GM12878 (cell line): ENCODE results near the gene PLB1. TPM values are rescaled to one million over a fixed set of nuclear protein-coding genes. Genes with fewer than 3 reads are reported as not detected.

Experiments used
- ATAC-seq: fragments of 200-7000 bp; cut with Tn5 transposase; 3 replicates; pipeline ENCODE4 v1.9.1; 2020; ENCODE audit warnings: mild to moderate bottlenecking, moderate library complexity
- BruUV-seq: library from RNA; stranded (reverse); fragments of 400-500 nt; replicated peaks from 2 replicates; lab custom pipeline; 2021; lab: Mats Ljungman, UMichigan
- CTCF ChIA-PET: fragments of 300-600 bp; sonication (Branson Sonifier 250); formaldehyde crosslinking; extraction: SDS; loops from one replicate; lab custom pipeline; 2021; ENCODE audit warnings: inconsistent platforms; lab: Yijun Ruan, JAX
- POLR2A ChIA-PET: fragments of 350-600 bp; formaldehyde crosslinking; extraction: SDS; loops from one replicate; lab custom pipeline; 2021; ENCODE audit warnings: inconsistent platforms; lab: Charles Lee
- RAD21 ChIA-PET: fragments of 300-600 bp; sonication (Branson Sonifier 250); formaldehyde crosslinking; loops from one replicate; lab custom pipeline; 2023; ENCODE audit warnings: antibody characterized with exemption; ENCODE audit not compliant: unreplicated experiment; lab: Charles Lee
- SMC1A ChIA-PET: fragments of 300-600 bp; sonication (Branson Sonifier 250); formaldehyde crosslinking; loops from one replicate; lab custom pipeline; 2023; ENCODE audit not compliant: unreplicated experiment, uncharacterized antibody; lab: Charles Lee
- DNase-seq: peaks from one replicate; pipeline ENCODE4 v3.0.0-alpha.2; 2011; ENCODE audit warnings: low read depth, low spot score
- FAIRE-seq: peaks from 3 replicates; lab custom pipeline; 2011; peaks lifted over from hg19 to GRCh38; lab: Jason Lieb, UNC
- H2AFZ ChIP-seq: 2 replicates; pipeline ENCODE4 v1.6.0; 2011; ENCODE audit warnings: low read depth, low read length, control low read depth; ENCODE audit not compliant: control insufficient read depth
- H3K27ac ChIP-seq: 2 replicates; pipeline ENCODE4 v1.5.1; 2011; ENCODE audit warnings: control low read depth; ENCODE audit not compliant: control insufficient read depth, insufficient read depth
- H3K27me3 ChIP-seq, 2 experiments: replicated peaks in 1 of 2; 2 replicates each; pipeline versions ENCODE4 v1.6.0 to v1.6.1; 2011; ENCODE audit warnings: low read length in 1 of 2; ENCODE audit not compliant: control insufficient read depth in 2 of 2, insufficient read depth in 2 of 2
- H3K36me3 ChIP-seq, 2 experiments: 2 replicates each; pipeline ENCODE4 v1.5.1; 2011; ENCODE audit warnings: low read length in 1 of 2; ENCODE audit not compliant: control insufficient read depth in 2 of 2, insufficient read depth in 2 of 2
- H3K4me1 ChIP-seq: 2 replicates; pipeline ENCODE4 v1.6.1; 2011; ENCODE audit warnings: mild to moderate bottlenecking, low read length, moderate library complexity, mixed read lengths; ENCODE audit not compliant: control insufficient read depth, insufficient read depth
- H3K4me2 ChIP-seq: 2 replicates; pipeline ENCODE4 v1.6.0; 2011; ENCODE audit warnings: control low read depth; ENCODE audit not compliant: control insufficient read depth, insufficient read depth
- H3K4me3 ChIP-seq: fragments of 200-600 bp; sonication (generic); 2 replicates; pipeline ENCODE4 v1.5.1; 2016
- H3K79me2 ChIP-seq: 2 replicates; pipeline ENCODE4 v1.6.0; 2011; ENCODE audit warnings: low read length; ENCODE audit not compliant: control insufficient read depth, insufficient read depth
- H3K9ac ChIP-seq: 2 replicates; pipeline ENCODE4 v1.8.0; 2011; ENCODE audit warnings: low read length, control low read depth, mixed read lengths; ENCODE audit not compliant: control insufficient read depth, insufficient read depth
- H3K9me3 ChIP-seq: replicated peaks from 3 replicates; pipeline ENCODE4 v1.5.1; 2011; ENCODE audit warnings: mild to moderate bottlenecking, low read length; ENCODE audit not compliant: control insufficient read depth, insufficient read depth
- H4K20me1 ChIP-seq: 2 replicates; pipeline ENCODE4 v1.6.0; 2011; ENCODE audit not compliant: control insufficient read depth, insufficient read depth
- CHD2 ChIP-seq: IDR thresholded peaks from 2 replicates; pipeline ENCODE4 v1.6.1; 2011; ENCODE audit warnings: low read depth, low read length, improper control_type of control experiment, borderline replicate concordance
- GATAD2B ChIP-seq: fragments of 450-650 bp; conservative IDR thresholded peaks from 2 replicates; pipeline ENCODE4 v1.6.1; 2017; ENCODE audit warnings: low read depth, mild to moderate bottlenecking, moderate library complexity
- KLF5 ChIP-seq: fragments of 450-650 bp; IDR thresholded peaks from 2 replicates; pipeline ENCODE4 v1.6.1; 2014; ENCODE audit warnings: mild to moderate bottlenecking; ENCODE audit not compliant: partially characterized antibody
- NR2C2 ChIP-seq: IDR thresholded peaks from 2 replicates; pipeline ENCODE4 v1.6.1; 2011; ENCODE audit warnings: borderline replicate concordance, low read depth; ENCODE audit not compliant: control insufficient read depth, insufficient read length
- PAX8 ChIP-seq: fragments of 450-650 bp; IDR thresholded peaks from 2 replicates; pipeline ENCODE4 v1.6.1; 2017; ENCODE audit warnings: mild to moderate bottlenecking, moderate library complexity
- SMC3 ChIP-seq: IDR thresholded peaks from 2 replicates; pipeline ENCODE4 v1.6.1; 2011; ENCODE audit warnings: low read length, improper control_type of control experiment, borderline replicate concordance
- ZBED1 ChIP-seq: IDR thresholded peaks from 2 replicates; pipeline ENCODE4 v1.6.1; 2016; ENCODE audit warnings: borderline replicate concordance
- ZNF24 ChIP-seq: fragments of 450-650 bp; IDR thresholded peaks from 2 replicates; pipeline ENCODE4 v1.6.1; 2017; ENCODE audit warnings: antibody characterized with exemption, mild to moderate bottlenecking
- ZZZ3 ChIP-seq: IDR thresholded peaks from 2 replicates; pipeline ENCODE4 v1.6.1; 2011; ENCODE audit warnings: low read depth; ENCODE audit not compliant: control insufficient read depth, insufficient read length
- WGBS: methylation state at CpG from one replicate; pipeline ENCODE4 v1.1.6; 2016; ENCODE audit warnings: low lambda C conversion rate; ENCODE audit not compliant: insufficient replicate concordance, insufficient coverage; ENCODE audit errors: missing lambda C conversion rate; 5-methylcytosine and 5-hydroxymethylcytosine counted together
- in situ Hi-C: fragments of 300-500 bp; cut with MboI; formaldehyde crosslinking; loops from 9 replicates; pipeline ENCODE4 v1.14.3; 2018; ENCODE audit warnings: mixed read lengths
- intact Hi-C: fragments of 100-400 bp; cut with micrococcal nuclease; formaldehyde crosslinking; loops from one replicate; pipeline ENCODE4 v1.14.2; 2022; ENCODE audit not compliant: unreplicated experiment
- polyA plus RNA-seq, 11 experiments: library from polyadenylated mRNA; depleted of rRNA in 4 of 11; unstranded in 6 of 11; stranded (reverse) in 5 of 11; fragments of >200 nt; fragmentation: Nextera tagmentation in 4 of 11; fragmentation: Illumina TruSeq in 1 of 11; extraction: Ambion mirVana in 4 of 11; extraction: Trizol in 1 of 11; gene quantifications; 1 replicate in 1 of 11; 2 replicates in 10 of 11; pipeline versions ENCODE4 v1.2.1 to v1.2.3, GENCODE V29; 2011 to 2016; ENCODE audit warnings: inconsistent platforms in 2 of 11, missing spikeins in 2 of 11, low read depth in 1 of 11
- total RNA-seq, 4 experiments: library from RNA; depleted of rRNA in 3 of 4; stranded (reverse); fragments of >200 nt in 3 of 4; fragmentation: Illumina TruSeq in 1 of 4; extraction: Trizol in 1 of 4; gene quantifications; 2 replicates each; pipeline versions ENCODE4 v1.2.1 to v1.2.3, GENCODE V29; 2013 to 2021
- TF ChIP-seq, protein P1 (sequence below): fragments of 450-650 bp; IDR thresholded peaks from 2 replicates; pipeline ENCODE4 v1.6.1; 2014; ENCODE audit warnings: mild to moderate bottlenecking
- TF ChIP-seq, protein P2 (sequence below): fragments of 450-650 bp; IDR thresholded peaks from 2 replicates; pipeline ENCODE4 v1.6.1; 2017; ENCODE audit warnings: mild to moderate bottlenecking, moderate library complexity
- TF ChIP-seq, protein P3 (sequence below): fragments of 450-650 bp; IDR thresholded peaks from 2 replicates; pipeline ENCODE4 v1.6.1; 2017; ENCODE audit warnings: low read depth, mild to moderate bottlenecking, moderate library complexity

PLB1 gene
- total and polyA plus RNA-seq, 10 of the 15 experiments (the other 5 are each of a cell fraction or from before 2014, with no cell fraction given): 0.03 to 0.49 (median 0.28) TPM

DNA sequence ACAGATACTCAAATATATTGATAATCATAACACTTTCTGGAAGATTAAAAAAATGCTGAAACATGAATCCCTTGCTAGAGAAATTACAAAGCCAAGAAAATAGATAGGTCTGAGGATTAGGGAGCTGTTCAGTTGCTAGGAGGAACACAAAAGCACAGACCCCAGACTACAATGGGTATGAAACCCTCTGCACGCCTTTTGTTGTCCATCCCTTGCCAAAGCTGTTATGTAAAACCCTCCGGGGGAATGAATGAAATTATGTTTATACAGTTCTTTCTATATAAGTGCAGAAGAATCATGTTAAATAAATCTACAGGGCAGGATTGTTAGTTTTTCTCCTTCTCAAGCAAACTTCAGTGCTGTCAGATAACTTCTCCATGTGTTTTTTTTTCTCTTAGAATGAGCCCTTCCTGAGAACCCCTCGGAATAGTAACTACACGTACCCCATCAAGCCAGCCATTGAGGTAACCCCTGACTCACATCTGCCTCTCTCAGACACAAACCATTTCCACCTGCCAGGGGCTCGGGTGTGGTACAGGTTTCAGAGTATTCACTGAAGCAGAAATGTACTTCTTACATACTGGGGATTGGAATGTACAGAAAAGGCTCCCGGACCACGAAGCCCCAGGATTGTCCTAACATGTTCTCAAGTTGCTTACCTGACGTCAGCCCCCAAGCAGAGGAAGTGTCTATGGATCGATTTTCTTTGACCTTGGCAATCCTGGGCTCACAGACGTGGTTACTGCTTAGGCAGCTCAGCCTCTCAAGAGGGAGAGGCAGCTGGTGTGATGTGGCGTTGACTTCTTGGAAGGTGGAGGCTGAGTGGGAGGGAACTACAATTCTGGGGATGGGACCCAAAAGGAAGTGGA, 118.0 kb downstream of the PLB1 start (continued):
- TF ChIP-seq, protein P1, sequence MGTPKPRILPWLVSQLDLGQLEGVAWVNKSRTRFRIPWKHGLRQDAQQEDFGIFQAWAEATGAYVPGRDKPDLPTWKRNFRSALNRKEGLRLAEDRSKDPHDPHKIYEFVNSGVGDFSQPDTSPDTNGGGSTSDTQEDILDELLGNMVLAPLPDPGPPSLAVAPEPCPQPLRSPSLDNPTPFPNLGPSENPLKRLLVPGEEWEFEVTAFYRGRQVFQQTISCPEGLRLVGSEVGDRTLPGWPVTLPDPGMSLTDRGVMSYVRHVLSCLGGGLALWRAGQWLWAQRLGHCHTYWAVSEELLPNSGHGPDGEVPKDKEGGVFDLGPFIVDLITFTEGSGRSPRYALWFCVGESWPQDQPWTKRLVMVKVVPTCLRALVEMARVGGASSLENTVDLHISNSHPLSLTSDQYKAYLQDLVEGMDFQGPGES: no peak

DNA sequence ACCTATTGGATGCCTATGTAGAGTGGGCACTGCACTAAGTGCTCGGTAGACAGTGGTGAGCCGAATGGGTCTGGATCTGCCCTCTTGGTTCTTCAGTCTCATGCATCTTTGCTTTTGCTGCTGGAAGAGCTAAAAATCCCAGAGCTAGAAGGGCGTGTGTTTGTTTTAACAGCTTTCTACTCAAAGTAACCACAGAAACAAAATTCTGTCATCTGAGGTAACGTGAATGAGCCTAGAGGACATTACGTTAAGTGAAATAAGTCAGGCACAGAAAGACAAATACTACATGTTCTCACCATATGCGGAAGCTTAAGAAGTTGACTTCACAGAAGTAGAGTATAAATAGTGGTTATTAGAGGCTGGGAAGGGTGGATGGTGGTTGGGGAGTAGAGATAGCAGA, 119.8 kb downstream of the PLB1 start:
- Histone ChIP-seq H3K4me1 (no peaks in the 10 kb centered on the region), H3K4me2 (no peak overlapping the region), H3K79me2 (no peaks in the 10 kb centered on the region)
- no peak for FAIRE-seq
- DNase-seq: no peak
- TF ChIP-seq KLF5 (no peak), SMC3 (no peak), ZNF24 (no peak), ZZZ3 (no peak), NR2C2 (no peak), CHD2 (no peak), GATAD2B (no peak), PAX8 (no peak), ZBED1 (no peak)
- TF ChIP-seq, protein P2, sequence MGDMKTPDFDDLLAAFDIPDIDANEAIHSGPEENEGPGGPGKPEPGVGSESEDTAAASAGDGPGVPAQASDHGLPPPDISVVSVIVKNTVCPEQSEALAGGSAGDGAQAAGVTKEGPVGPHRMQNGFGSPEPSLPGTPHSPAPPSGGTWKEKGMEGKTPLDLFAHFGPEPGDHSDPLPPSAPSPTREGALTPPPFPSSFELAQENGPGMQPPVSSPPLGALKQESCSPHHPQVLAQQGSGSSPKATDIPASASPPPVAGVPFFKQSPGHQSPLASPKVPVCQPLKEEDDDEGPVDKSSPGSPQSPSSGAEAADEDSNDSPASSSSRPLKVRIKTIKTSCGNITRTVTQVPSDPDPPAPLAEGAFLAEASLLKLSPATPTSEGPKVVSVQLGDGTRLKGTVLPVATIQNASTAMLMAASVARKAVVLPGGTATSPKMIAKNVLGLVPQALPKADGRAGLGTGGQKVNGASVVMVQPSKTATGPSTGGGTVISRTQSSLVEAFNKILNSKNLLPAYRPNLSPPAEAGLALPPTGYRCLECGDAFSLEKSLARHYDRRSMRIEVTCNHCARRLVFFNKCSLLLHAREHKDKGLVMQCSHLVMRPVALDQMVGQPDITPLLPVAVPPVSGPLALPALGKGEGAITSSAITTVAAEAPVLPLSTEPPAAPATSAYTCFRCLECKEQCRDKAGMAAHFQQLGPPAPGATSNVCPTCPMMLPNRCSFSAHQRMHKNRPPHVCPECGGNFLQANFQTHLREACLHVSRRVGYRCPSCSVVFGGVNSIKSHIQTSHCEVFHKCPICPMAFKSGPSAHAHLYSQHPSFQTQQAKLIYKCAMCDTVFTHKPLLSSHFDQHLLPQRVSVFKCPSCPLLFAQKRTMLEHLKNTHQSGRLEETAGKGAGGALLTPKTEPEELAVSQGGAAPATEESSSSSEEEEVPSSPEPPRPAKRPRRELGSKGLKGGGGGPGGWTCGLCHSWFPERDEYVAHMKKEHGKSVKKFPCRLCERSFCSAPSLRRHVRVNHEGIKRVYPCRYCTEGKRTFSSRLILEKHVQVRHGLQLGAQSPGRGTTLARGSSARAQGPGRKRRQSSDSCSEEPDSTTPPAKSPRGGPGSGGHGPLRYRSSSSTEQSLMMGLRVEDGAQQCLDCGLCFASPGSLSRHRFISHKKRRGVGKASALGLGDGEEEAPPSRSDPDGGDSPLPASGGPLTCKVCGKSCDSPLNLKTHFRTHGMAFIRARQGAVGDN: no peak
- TF ChIP-seq, protein P3, sequence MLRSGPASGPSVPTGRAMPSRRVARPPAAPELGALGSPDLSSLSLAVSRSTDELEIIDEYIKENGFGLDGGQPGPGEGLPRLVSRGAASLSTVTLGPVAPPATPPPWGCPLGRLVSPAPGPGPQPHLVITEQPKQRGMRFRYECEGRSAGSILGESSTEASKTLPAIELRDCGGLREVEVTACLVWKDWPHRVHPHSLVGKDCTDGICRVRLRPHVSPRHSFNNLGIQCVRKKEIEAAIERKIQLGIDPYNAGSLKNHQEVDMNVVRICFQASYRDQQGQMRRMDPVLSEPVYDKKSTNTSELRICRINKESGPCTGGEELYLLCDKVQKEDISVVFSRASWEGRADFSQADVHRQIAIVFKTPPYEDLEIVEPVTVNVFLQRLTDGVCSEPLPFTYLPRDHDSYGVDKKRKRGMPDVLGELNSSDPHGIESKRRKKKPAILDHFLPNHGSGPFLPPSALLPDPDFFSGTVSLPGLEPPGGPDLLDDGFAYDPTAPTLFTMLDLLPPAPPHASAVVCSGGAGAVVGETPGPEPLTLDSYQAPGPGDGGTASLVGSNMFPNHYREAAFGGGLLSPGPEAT: no peak
- TF ChIP-seq, all 136 proteins: peak for 0
- no peaks in the 10 kb centered on the region; a peak in 3 of 4 replicates for H3K27me3 ChIP-seq
- no peaks in the 10 kb centered on the region for H4K20me1 ChIP-seq
- intact Hi-C loops (no loop called here), in situ Hi-C loops (no loop called here)
- no peak overlapping the region for H3K9ac ChIP-seq
- WGBS: 54% methylated on average over 6 of the region's 6 CpGs
- no peaks in the 10 kb centered on the region for H3K36me3 ChIP-seq
- ATAC-seq: no peak
- RAD21 ChIA-PET: no interaction called here
- POLR2A ChIA-PET: no interaction called here
- no peak overlapping the region for H3K4me3 ChIP-seq
- SMC1A ChIA-PET: interaction anchor here (1.0 to 1.3 kb wide), 3 partner anchors 9 to 21 kb away, joined by 3 to 4 read pairs (median 4); no protein-coding TSS in a partner anchor
- H3K9me3 ChIP-seq: no peaks in the 10 kb centered on the region
- no peak overlapping the region for H3K27ac ChIP-seq
- no peak overlapping the region for H2AFZ ChIP-seq
- no TSS peak for BruUV-seq
- CTCF ChIA-PET: interaction anchor here (0.6 to 1.6 kb wide), 2 partner anchors 9 to 574 kb away, joined by 3 to 5 read pairs; no protein-coding TSS in a partner anchor
